CD8-positive, alpha-beta memory T cell (primary cell): ENCODE results near the gene RPGRIP1L. TPM values are rescaled to one million over a fixed set of nuclear protein-coding genes. Genes with fewer than 3 reads are reported as not detected.

ENCODE experiments used
- CTCF ChIA-PET: fragments of 350-600 bp; sonication (Branson Sonifier 250); formaldehyde crosslinking; loops from one replicate; lab custom pipeline; 2021; ENCODE audit warnings: antibody characterized with exemption; lab: Charles Lee
- POLR2A ChIA-PET: fragments of 350-600 bp; sonication (Branson Sonifier 250); formaldehyde crosslinking; loops from one replicate; lab custom pipeline; 2021; ENCODE audit warnings: antibody characterized with exemption; lab: Charles Lee
- DNase-seq, 5 donors: peaks; one replicate each; pipeline versions ENCODE4 v3.0.0 to v3.0.0-alpha.2; 2020 to 2022; ENCODE audit warnings: mixed read lengths in 1 of 5
- H3K27ac ChIP-seq: one replicate; pipeline ENCODE4 v1.7.0; 2013; ENCODE audit warnings: low read depth, mild to moderate bottlenecking, low read length, moderate library complexity
- H3K27me3 ChIP-seq: 2 replicates; pipeline ENCODE4 v1.7.0; 2013; ENCODE audit warnings: low read length, mild to moderate bottlenecking; ENCODE audit not compliant: insufficient read depth, poor library complexity, severe bottlenecking
- H3K36me3 ChIP-seq: 2 replicates; pipeline ENCODE4 v1.7.0; 2013; ENCODE audit warnings: mild to moderate bottlenecking, low read length, moderate library complexity; ENCODE audit not compliant: insufficient read depth
- H3K4me1 ChIP-seq: 2 replicates; pipeline ENCODE4 v1.7.0; 2013; ENCODE audit warnings: mild to moderate bottlenecking, low read length, moderate library complexity; ENCODE audit not compliant: insufficient read depth
- H3K4me3 ChIP-seq: 2 replicates; pipeline ENCODE4 v1.7.0; 2013; ENCODE audit warnings: mild to moderate bottlenecking, low read length
- H3K9me3 ChIP-seq: 2 replicates; pipeline ENCODE4 v1.7.0; 2013; ENCODE audit warnings: mild to moderate bottlenecking, low read length
- H3K27ac Mint-ChIP-seq, 8 donors: one replicate each; pipeline ENCODE4 v1.8.0; 2020 to 2021; ENCODE audit warnings: mixed read lengths in 8 of 8, mild to moderate bottlenecking in 6 of 8, inconsistent platforms in 3 of 8, moderate library complexity in 3 of 8
- H3K27me3 Mint-ChIP-seq, 2 donors: one replicate each; pipeline ENCODE4 v1.8.0; 2020 to 2021; ENCODE audit warnings: mixed read lengths in 2 of 2, mild to moderate bottlenecking in 1 of 2, moderate library complexity in 1 of 2
- H3K36me3 Mint-ChIP-seq, 3 donors: one replicate each; pipeline ENCODE4 v1.8.0; 2020 to 2021; ENCODE audit warnings: mixed read lengths in 3 of 3, inconsistent platforms in 1 of 3, mild to moderate bottlenecking in 1 of 3
- H3K4me1 Mint-ChIP-seq, 3 donors: one replicate each; pipeline ENCODE4 v1.8.0; 2020 to 2021; ENCODE audit warnings: mixed read lengths in 3 of 3, inconsistent platforms in 1 of 3, mild to moderate bottlenecking in 1 of 3
- H3K4me3 Mint-ChIP-seq, 7 donors: one replicate each; pipeline ENCODE4 v1.8.0; 2020 to 2021; ENCODE audit warnings: mixed read lengths in 7 of 7, mild to moderate bottlenecking in 6 of 7, moderate library complexity in 4 of 7, inconsistent platforms in 2 of 7
- H3K9me3 Mint-ChIP-seq, 5 donors: one replicate each; pipeline ENCODE4 v1.8.0; 2020 to 2022; ENCODE audit warnings: mixed read lengths in 5 of 5, mild to moderate bottlenecking in 3 of 5, moderate library complexity in 2 of 5, inconsistent platforms in 1 of 5
- polyA plus RNA-seq: library from polyadenylated mRNA; unstranded; fragments of 300-500 nt; fragmentation: Illumina TruSeq; gene quantifications from one replicate; pipeline ENCODE4 v1.2.3, GENCODE V29; 2021
- total RNA-seq, 2 experiments: library from RNA; stranded (reverse); gene quantifications; one replicate each; pipeline ENCODE4 v1.2.3, GENCODE V29; 2021

The RPGRIP1L gene
- total and polyA plus RNA-seq, 3 experiments from 2014 or later, result 3.0 to 9.8 (median 9.6) TPM

DNA sequence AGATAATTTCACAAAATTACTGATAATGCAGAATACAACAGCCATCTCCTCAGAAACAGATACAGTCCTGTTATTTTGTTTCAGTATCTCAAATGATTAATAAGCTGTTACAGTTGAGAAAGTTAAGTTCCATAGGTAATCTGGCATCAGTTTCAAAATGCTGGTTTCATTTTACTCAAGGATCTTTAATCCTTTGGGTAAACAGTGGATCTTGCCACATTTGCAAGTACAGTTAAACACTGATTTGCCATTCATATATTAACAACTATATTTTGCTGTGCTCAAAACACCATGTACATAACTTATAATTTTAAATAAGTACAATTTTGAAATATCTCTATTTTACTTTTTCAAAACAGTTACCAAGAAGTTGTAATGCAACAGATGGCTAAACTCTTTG, 31.2 kb downstream of the RPGRIP1L start:
- ChIA-PET POLR2A (no interaction called here), CTCF (no interaction called here)
- no peak overlapping the region for H3K4me3 ChIP-seq
- H3K36me3 ChIP-seq, result no peaks in the 10 kb centered on the region
- H3K27me3 ChIP-seq, result no peaks in the 10 kb centered on the region
- no peaks in the 10 kb centered on the region for H3K27me3 Mint-ChIP-seq
- no peaks in the 10 kb centered on the region for H3K9me3 Mint-ChIP-seq
- H3K27ac ChIP-seq, result no peak overlapping the region
- no peak overlapping the region for H3K27ac Mint-ChIP-seq
- peaks cover 0 to 2% (median 0%) of the 10 kb centered on the region in 3 donors for H3K36me3 Mint-ChIP-seq
- no peak overlapping the region for H3K4me3 Mint-ChIP-seq
- H3K4me1 Mint-ChIP-seq, result no peaks in the 10 kb centered on the region
- H3K9me3 ChIP-seq, result no peaks in the 10 kb centered on the region
- no peaks in the 10 kb centered on the region for H3K4me1 ChIP-seq
- no peak for DNase-seq

DNA sequence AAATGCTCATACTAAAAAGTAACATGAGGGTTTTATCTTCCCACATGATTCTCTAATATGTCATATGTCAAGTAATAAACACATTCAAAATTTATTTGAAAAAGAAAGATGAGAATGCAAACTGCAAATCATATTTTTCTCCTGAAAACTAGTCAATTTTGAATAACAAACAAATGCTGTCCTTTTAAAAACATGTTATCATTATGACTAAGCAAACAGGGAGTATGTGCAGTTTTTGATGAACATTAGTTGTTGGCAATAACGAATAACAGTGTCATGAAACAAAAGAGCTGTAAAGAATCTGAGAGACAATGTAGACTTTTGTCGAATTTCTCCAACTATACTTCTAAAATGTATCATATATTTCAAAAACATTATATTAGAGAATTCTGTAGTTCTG, 34.8 kb downstream of the RPGRIP1L start:
- no peaks in the 10 kb centered on the region for H3K9me3 Mint-ChIP-seq
- Histone ChIP-seq H3K27ac (no peak overlapping the region), H3K4me3 (no peak overlapping the region), H3K9me3 (no peaks in the 10 kb centered on the region), H3K27me3 (no peaks in the 10 kb centered on the region), H3K36me3 (no peaks in the 10 kb centered on the region), H3K4me1 (no peaks in the 10 kb centered on the region)
- no peak for DNase-seq
- H3K4me1 Mint-ChIP-seq, result peaks cover 0 to 5% (median 0%) of the 10 kb centered on the region in 3 donors
- H3K36me3 Mint-ChIP-seq, result peaks cover 0 to 5% (median 0%) of the 10 kb centered on the region in 3 donors
- POLR2A ChIA-PET, result no interaction called here
- CTCF ChIA-PET, result no interaction called here
- H3K27ac Mint-ChIP-seq, result no peak overlapping the region
- no peak overlapping the region for H3K4me3 Mint-ChIP-seq
- no peaks in the 10 kb centered on the region for H3K27me3 Mint-ChIP-seq

DNA sequence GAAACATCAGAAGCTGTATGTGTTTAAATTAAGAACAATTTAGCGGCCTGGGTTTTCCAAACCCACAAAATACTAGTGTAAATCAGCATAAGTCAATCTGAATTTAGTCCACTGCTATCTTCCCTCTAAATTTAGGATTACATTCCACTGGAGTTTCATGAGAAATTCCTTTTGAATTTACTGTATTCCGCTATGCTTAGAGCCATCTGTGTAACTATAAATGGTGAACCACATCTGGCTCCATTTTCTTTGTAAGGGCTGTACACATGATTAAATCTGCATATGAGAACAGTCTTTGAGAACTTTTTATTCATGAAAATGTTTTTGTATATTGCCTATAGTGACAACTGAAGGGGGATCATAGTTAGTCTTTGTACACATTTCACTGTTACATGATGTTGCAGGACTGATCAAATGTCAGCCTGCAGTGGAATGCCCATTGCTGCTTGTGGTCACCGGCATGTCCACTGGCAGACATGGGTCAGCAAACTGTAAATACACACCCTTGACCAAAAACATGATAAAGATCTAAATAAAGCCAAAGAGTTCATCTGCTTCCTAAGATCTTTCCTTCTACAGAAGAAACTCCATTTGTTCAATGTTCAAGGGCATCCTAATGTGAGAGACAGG, 36.8 kb downstream of the RPGRIP1L start:
- Histone ChIP-seq H3K4me3 (no peak overlapping the region), H3K27me3 (no peaks in the 10 kb centered on the region), H3K36me3 (no peaks in the 10 kb centered on the region), H3K9me3 (no peaks in the 10 kb centered on the region), H3K4me1 (no peaks in the 10 kb centered on the region), H3K27ac (no peak overlapping the region)
- Mint-ChIP-seq H3K9me3 (no peaks in the 10 kb centered on the region), H3K36me3 (peaks cover 0 to 5% (median 0%) of the 10 kb centered on the region in 3 donors), H3K4me1 (peaks cover 0 to 5% (median 0%) of the 10 kb centered on the region in 3 donors), H3K4me3 (no peak overlapping the region), H3K27ac (no peak overlapping the region), H3K27me3 (no peaks in the 10 kb centered on the region)
- DNase-seq, result no peak
- CTCF ChIA-PET, result no interaction called here
- POLR2A ChIA-PET, result no interaction called here

- H3K4me1 ChIP-seq, result no peaks in the 10 kb centered on the region
- CTCF ChIA-PET, result no interaction called here
- no peak overlapping the region for H3K27ac Mint-ChIP-seq
Measured at GRCh38 chr16:53664724-53665345, 38.8 kb downstream of the RPGRIP1L start.

DNA sequence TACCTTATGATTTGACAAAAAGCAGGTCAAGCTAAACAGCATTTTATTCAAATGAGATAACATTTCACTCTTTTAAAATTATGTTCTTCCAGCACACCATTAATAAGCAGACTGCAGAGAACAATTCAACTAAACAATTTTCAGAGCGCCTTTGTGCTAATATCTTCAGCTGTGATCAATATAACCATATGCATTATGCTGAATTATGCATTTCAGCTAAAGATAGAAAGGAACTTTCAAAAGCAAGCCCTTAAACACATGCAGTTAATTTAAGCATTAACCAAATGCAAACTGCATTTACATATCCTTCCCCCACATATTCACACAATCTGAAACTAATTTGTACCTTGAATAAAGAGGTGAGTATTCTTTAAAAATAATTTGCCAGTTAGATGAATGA, 41.6 kb downstream of the RPGRIP1L start:
- Histone ChIP-seq H3K27ac (no peak overlapping the region), H3K27me3 (no peaks in the 10 kb centered on the region), H3K9me3 (no peaks in the 10 kb centered on the region), H3K4me3 (no peak overlapping the region), H3K36me3 (no peaks in the 10 kb centered on the region), H3K4me1 (no peaks in the 10 kb centered on the region)
- peaks cover 0 to 5% (median 0%) of the 10 kb centered on the region in 3 donors for H3K4me1 Mint-ChIP-seq
- no peaks in the 10 kb centered on the region for H3K27me3 Mint-ChIP-seq
- ChIA-PET CTCF (no interaction called here), POLR2A (no interaction called here)
- DNase-seq, result no peak
- no peak overlapping the region for H3K27ac Mint-ChIP-seq
- H3K4me3 Mint-ChIP-seq, result no peak overlapping the region
- H3K36me3 Mint-ChIP-seq, result peaks cover 0 to 5% (median 4%) of the 10 kb centered on the region in 3 donors
- no peaks in the 10 kb centered on the region for H3K9me3 Mint-ChIP-seq

More at GRCh38 chr16:53664724-53665345, 38.8 kb downstream of the RPGRIP1L start:
- Histone ChIP-seq H3K9me3 (no peaks in the 10 kb centered on the region), H3K27me3 (no peaks in the 10 kb centered on the region), H3K27ac (no peak overlapping the region), H3K36me3 (no peaks in the 10 kb centered on the region), H3K4me3 (no peak overlapping the region)
- H3K27me3 Mint-ChIP-seq, result no peaks in the 10 kb centered on the region
- no peak for DNase-seq
- H3K36me3 Mint-ChIP-seq, result peaks cover 0 to 5% (median 0%) of the 10 kb centered on the region in 3 donors
- no peaks in the 10 kb centered on the region for H3K9me3 Mint-ChIP-seq
- POLR2A ChIA-PET, result no interaction called here
- H3K4me3 Mint-ChIP-seq, result no peak overlapping the region
- peaks cover 0 to 5% (median 0%) of the 10 kb centered on the region in 3 donors for H3K4me1 Mint-ChIP-seq

GRCh38 chr16:53654946-53655345, 48.7 kb downstream of the RPGRIP1L start:
- CTCF ChIA-PET, result no interaction called here
- POLR2A ChIA-PET, result no interaction called here
- Mint-ChIP-seq H3K27me3 (no peaks in the 10 kb centered on the region), H3K36me3 (peaks cover 16 to 32% (median 26%) of the 10 kb centered on the region in 3 donors), H3K4me1 (no peaks in the 10 kb centered on the region), H3K9me3 (no peaks in the 10 kb centered on the region), H3K27ac (no peak overlapping the region), H3K4me3 (no peak overlapping the region)
- no peaks in the 10 kb centered on the region for H3K9me3 ChIP-seq
- no peaks in the 10 kb centered on the region for H3K36me3 ChIP-seq
- H3K27ac ChIP-seq, result no peak overlapping the region
- no peaks in the 10 kb centered on the region for H3K27me3 ChIP-seq
- no peak for DNase-seq
- no peak overlapping the region for H3K4me3 ChIP-seq
- H3K4me1 ChIP-seq, result no peaks in the 10 kb centered on the region

GRCh38 chr16:53651357-53651756, 52.3 kb downstream of the RPGRIP1L start:
- no peak overlapping the region for H3K27ac ChIP-seq
- H3K4me3 ChIP-seq, result no peak overlapping the region
- no peak overlapping the region for H3K27ac Mint-ChIP-seq
- no peak for DNase-seq
- POLR2A ChIA-PET, result no interaction called here
- no peaks in the 10 kb centered on the region for H3K27me3 ChIP-seq
- no peak overlapping the region for H3K4me3 Mint-ChIP-seq
- H3K36me3 ChIP-seq, result no peaks in the 10 kb centered on the region
- no peaks in the 10 kb centered on the region for H3K4me1 ChIP-seq
- no peaks in the 10 kb centered on the region for H3K4me1 Mint-ChIP-seq
- H3K9me3 ChIP-seq, result no peaks in the 10 kb centered on the region
- peaks cover 0 to 3% (median 0%) of the 10 kb centered on the region in 5 donors for H3K9me3 Mint-ChIP-seq
- CTCF ChIA-PET, result no interaction called here
- no peaks in the 10 kb centered on the region for H3K27me3 Mint-ChIP-seq
- peaks cover 25 to 40% (median 35%) of the 10 kb centered on the region in 3 donors for H3K36me3 Mint-ChIP-seq

DNA sequence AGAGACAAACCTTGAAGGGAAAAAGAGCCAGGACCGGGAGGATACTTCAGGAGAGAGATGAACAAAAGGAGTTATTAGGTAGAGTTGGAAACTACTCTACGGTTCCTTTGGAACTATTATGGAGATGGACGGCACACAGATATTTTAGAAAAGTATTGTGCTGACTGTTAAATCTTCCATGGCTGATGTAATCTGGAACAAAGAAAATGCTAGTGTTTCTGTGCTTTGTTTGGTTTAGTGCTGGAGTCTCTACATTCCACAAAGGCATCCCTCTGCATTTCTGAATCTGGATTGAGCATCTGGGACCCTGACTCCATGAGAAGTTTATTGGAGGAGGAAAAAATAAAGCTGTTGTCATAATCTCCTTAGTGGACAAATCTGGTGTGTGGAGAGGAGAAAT, 57.2 kb downstream of the RPGRIP1L start:
- H3K9me3 Mint-ChIP-seq, result peaks cover 13 to 24% (median 18%) of the 10 kb centered on the region in 5 donors
- no peak overlapping the region for H3K27ac Mint-ChIP-seq
- peaks cover 30 to 41% (median 39%) of the 10 kb centered on the region in 3 donors for H3K36me3 Mint-ChIP-seq
- no peak overlapping the region for H3K27ac ChIP-seq
- ChIA-PET CTCF (no interaction called here), POLR2A (no interaction called here)
- H3K4me1 Mint-ChIP-seq, result no peaks in the 10 kb centered on the region
- no peak for DNase-seq
- no peaks in the 10 kb centered on the region for H3K27me3 Mint-ChIP-seq
- no peaks in the 10 kb centered on the region for H3K9me3 ChIP-seq
- H3K4me3 ChIP-seq, result no peak overlapping the region
- H3K27me3 ChIP-seq, result no peaks in the 10 kb centered on the region
- no peaks in the 10 kb centered on the region for H3K36me3 ChIP-seq
- no peak overlapping the region for H3K4me3 Mint-ChIP-seq
- H3K4me1 ChIP-seq, result no peaks in the 10 kb centered on the region
